HG02970 (cell line): Measurements from ENCODE around the gene ELK3.

Experiments
- ATAC-seq: cut with Tn5 transposase; IDR thresholded peaks from one replicate; pipeline ENCODE4 v1.9.1; 2021; ENCODE audit warnings: mild to moderate bottlenecking, moderate library complexity, moderate number of reproducible peaks; ENCODE audit not compliant: unreplicated experiment, low FRiP score

ELK3 gene

GRCh38 chr12:96186607-96187301 lies 7.4 kb upstream of the ELK3 start:
- ATAC-seq = no peak

GRCh38 chr12:96187956-96188355 lies 6.2 kb upstream of the ELK3 start:
- ATAC-seq = no peak

- no peak for ATAC-seq
Observed at GRCh38 chr12:96189781-96190180, 4.4 kb upstream of the ELK3 start.

- no peak for ATAC-seq
Observed at GRCh38 chr12:96190413-96191108, 3.6 kb upstream of the ELK3 start.

GRCh38 chr12:96192926-96193573 lies 1.1 kb upstream of the ELK3 start:
- no peak for ATAC-seq

- ATAC-seq = peak; percentile 14
Observed at GRCh38 chr12:96194576-96194889, 358 bp downstream of the ELK3 start.

- ATAC-seq = peak; percentile 66
Observed at GRCh38 chr12:96194971-96195844, 1.0 kb downstream of the ELK3 start.

GRCh38 chr12:96195845-96196451 lies 1.8 kb downstream of the ELK3 start:
- no peak for ATAC-seq

GRCh38 chr12:96196781-96197180 lies 2.6 kb downstream of the ELK3 start:
- no peak for ATAC-seq

- no peak for ATAC-seq
Observed at GRCh38 chr12:96197503-96198272, 3.5 kb downstream of the ELK3 start.

- ATAC-seq = no peak
Observed at GRCh38 chr12:96198965-96199364, 4.8 kb downstream of the ELK3 start.

- ATAC-seq = no peak
Observed at GRCh38 chr12:96199464-96199863, 5.3 kb downstream of the ELK3 start.

- no peak for ATAC-seq
Observed at GRCh38 chr12:96201272-96202227, 7.4 kb downstream of the ELK3 start.

GRCh38 chr12:96204381-96204780 lies 10.2 kb downstream of the ELK3 start:
- ATAC-seq = no peak

- ATAC-seq = no peak
Observed at GRCh38 chr12:96205908-96206307, 11.7 kb downstream of the ELK3 start.

- ATAC-seq = no peak
Observed at GRCh38 chr12:96206936-96207662, 12.9 kb downstream of the ELK3 start.

- ATAC-seq = no peak
Observed at GRCh38 chr12:96208346-96208745, 14.2 kb downstream of the ELK3 start.
